Measurements from ENCODE around the gene EPHA2.
"Not testable (repeated sequence)": the region's sequence is repeated elsewhere in the genome, so short reads cannot be mapped to it uniquely, and the experiment has no call there.

The EPHA2 gene

DNA sequence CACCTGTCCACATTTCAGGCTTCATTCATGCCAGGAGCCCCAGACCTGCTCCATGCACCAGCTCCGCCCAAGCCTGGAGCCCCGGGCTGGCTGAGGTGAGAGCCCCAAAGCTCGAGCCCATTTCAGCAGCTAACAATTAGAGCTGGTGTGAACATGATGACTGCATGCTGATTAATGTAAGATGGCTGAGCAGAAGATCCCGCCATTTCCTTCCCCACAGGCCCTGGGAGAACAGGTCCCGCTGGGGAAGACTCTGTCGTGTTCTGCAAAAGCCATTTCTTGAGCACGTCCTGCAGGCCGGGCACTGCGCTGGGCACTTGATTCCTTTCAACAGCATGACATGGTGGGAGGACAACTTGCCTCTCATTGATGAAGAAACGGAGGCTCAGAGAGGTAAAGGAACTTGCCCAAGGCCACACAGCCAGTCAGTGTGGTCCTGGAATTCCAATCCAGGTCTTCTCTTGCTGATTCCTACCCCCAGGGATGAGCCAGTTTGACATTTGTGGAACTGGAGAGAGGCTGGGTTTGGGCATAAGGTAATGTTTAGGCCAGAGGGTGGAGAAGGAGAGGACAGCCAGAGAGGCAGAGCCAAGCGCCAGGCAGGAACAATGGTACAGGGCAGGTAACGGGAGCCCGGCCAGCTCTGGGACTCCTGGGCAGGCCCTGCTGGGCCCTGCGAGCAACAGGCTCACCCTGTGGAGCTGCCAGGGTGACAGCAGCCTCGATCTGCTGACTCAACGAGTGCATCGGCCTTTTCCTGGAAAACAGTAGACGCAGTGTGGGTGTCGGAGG is 28.1 kb upstream of the EPHA2 start:
- no peak for DNase-seq

DNA sequence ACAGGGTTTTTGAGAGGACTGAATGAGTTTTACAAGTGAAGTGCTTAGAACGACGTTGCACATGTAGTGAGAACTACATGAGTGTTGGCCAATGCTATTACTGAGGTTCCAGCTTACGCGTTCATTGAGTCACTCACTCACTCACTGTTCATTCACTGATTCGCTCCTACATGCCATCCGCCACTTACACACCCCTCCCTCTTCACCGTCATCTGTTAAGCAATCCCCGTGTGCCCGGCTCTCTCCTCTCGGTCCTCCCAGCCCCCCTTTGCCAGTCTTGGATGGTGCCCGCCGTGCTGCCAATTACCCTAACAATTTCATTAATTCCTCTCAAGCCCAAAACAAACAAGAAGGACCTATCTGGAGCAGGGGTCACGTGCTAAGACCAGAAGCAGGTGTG is 27.3 kb upstream of the EPHA2 start:
- DNase-seq: no peak

DNA sequence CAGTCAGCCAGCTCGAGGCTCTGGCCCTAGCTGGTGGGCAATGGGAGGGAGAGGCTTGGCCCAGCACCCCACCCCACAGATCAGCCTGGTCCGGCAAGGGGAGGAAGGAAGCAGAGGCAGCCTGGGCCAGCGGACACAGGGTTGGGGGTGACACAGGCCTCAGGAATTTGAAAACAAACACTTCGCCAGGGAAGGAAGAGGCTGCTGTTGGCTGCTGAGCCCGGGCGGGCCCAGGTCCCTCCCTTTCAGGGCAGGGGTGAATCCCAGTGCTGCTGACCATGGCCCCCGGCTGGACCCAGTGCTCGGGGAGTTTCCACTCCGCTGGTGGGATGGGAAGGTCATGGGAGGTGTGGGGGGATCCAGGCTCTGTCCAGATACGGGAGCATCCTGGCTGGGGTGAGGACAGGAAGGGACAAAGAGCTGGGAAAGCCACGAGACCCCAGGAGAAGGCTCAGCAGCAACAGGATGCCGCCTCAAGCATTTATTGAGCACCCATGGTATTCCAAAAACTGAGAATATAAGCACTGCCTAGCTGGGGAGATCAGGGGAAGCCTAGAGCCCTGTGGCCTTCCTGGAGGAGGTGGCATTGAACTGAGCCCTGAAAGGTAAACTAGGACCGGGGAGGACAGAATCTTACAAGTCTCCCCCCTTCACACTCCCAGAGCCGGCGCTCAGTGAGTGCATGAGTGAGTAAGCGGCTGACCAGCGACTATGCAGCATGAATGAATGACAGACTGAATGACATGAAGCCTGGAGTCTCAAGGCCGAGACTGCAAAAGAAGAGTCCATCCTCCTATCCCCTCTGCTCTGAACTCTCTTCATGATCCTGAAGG is 26.2 kb upstream of the EPHA2 start:
- DNase-seq: peak; percentile 74 to 87

DNA sequence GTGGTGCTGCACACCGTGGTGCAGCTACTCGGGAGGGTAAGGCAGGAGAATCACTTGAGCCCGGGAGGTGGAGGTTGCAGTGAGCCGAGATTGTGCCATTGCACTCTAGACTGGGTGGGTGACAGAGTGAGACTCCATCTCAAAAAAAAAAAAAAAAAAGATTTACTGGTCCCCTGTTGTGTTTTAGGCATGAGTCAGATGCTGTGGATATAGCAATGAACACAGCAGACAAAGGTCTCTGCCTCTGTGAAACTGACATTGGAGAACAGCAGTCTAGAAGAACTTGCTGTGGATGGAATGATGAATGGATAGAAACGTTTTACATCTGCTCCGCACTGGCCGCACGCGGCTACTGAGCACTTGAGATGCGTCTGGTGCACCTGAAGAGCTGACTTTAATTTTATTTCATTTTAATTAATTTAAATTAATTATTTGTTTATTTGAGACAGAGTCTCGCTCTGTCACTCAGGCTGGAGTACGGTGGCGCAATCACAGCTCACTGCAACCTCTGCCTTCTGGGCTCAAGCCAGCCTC is 24.5 kb upstream of the EPHA2 start:
- DNase-seq: peak in 1 of 2 experiments; percentile 28

DNA sequence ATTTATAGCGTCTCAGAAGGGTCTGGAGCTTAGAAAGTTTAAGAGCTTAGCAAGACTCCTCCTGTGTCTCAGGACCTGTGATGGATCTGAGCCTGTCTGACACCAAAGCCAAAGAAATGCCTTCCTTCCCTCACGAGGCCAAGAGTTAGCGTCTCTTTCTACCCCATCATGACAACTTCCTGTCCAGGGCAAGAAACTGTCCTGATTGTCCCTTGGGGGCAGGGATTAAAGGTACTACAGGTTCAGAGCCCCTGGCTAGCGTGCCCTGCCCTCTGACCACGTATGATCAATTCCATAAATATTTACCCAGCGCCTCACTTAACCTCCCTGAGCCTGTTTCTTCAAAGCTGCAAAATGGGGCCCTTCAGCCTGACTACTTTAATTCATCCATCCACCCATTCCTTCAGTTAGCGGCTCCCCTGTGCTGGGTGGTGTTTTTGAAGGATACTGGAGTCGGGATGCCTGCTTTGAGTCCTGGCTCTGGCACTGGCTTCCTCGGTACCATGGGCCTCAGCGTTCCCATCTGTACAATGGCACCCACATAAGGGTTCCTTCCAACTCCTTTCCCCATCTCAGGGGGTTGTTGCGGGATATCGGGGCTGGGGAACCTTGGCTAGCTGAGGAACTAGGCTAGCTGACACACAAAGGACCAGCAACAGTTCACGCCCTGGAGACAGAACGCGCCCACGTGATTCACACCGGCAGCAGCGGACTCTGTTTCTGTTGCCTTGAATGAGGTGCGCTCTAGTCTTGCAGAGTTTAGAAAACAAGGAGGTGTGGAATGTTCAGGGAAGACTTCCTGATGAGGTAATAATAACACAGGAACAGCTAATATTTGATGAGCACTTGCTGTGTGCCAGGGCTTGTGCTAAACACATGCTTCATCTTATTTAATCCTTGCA is 23.0 kb upstream of the EPHA2 start:
- DNase-seq: no peak

DNA sequence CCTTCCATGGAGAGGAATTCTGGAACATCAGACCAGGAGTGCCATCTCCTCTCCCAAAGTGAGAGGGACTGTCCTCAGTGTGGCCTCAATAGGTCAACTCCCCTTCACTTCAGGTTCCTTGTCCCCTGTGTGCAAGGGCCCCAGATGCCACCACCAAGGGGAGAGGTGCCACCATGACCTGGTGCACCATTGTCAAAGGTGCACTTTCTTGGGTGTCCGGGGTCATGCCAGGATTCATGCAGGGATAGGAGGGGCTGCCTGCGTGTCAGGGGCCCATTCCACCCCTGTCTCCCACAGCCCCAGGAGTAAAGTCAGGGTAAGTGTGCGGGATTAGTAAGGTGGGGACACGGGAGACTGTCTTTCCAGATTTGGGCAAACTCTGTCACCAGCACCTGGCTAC is 21.4 kb upstream of the EPHA2 start:
- DNase-seq: no peak

DNA sequence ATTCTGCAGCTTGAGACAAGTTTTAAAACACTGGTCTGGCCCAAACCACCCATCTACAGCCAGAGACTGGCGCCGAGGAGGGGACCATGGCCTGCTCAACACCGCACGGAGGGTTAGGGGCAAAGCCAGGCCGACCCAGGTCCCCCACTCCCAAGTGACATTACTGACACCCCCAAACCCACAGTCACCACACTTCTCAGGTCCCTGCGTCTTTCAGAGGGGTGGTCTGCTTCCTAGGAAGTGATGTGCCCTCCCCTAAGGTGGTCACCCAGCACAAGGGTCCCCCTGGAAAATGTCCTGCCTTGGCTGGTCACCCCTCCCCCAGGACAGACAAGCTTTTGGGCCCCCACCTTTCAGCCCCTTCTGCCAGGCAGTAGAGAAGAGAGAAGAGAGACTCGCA is 20.8 kb upstream of the EPHA2 start:
- DNase-seq: no peak

DNA sequence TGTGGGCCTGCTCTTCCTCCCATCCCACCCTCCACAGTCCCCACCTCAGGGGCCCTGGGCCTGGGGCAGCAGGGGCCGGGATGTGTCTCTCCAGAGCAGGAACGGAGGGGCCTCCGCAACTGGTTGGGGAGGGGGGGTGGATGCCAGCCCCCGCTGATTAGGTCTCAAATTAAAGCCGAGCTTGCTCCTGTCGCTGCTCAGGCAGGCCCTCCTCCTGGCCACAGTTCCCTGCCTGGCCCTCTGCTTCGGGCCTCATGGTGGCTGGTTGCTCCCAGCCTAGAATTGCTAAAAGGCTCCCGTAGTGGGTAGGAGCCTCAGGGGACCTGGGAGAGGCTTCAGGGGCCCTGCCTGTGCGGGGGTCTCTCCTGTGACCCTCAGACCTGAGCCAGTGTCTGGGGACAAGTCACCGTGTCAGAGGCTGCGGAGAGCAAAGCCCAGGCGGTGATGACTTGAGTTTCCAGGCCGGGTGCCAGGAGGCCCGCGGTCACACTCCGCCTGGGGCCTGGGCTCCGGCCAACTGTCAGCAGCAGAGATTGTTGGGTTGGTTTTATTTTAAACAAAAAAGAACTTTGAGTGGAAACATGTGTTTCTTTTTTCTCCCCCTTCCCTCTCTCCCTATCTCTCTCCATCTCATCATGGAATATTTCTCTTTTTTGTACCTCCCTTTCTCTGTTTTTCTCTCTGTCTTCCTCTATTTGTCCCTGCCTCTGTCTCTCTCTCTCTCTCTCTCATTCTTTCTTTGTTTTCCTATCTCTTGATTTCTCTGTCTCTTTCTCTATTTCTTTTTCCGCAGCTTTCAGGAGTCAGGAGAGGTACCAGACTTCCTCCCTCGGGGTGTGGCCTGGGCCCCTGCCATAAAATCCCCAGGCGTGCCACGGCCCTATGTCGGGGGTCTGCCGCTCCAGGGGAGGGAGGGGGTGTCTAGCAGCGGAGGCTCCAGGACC is 20.0 kb upstream of the EPHA2 start:
- DNase-seq: peak in 1 of 2 experiments; percentile 70

DNA sequence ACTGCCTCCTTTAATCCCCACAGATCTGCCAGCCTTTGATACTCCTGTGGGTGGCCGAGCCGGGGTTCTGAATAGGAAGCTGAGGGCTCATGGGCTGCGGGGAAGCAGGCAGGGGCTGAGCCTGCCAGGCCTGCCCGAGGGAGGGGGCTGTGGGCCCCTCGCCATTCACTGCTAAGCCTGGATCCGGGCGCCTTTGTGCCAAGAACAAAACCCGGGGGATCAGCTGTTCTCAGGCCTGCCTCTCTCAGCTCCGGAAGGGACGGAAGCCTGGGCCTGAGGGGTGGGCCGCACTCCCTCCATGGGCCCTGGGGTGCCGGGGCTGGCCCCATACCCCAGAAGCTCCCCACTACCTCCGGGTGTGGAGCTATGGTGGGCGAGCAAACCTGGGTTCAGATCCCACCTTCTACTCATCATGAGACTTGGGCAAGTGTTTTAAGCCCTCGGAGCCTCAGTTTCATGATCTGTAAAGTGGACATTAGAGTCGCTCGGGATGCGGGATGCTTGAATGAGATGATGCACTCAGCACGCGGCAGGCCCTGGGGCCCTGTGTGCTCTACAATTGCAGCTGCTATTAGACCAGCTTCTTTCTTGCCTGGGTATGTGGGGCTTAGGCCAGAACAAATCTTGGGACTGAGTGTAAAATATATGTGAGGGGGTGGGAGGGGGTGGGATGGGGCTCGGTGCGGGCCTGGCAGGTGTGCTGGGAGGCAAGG is 19.2 kb upstream of the EPHA2 start:
- no peak for DNase-seq

DNA sequence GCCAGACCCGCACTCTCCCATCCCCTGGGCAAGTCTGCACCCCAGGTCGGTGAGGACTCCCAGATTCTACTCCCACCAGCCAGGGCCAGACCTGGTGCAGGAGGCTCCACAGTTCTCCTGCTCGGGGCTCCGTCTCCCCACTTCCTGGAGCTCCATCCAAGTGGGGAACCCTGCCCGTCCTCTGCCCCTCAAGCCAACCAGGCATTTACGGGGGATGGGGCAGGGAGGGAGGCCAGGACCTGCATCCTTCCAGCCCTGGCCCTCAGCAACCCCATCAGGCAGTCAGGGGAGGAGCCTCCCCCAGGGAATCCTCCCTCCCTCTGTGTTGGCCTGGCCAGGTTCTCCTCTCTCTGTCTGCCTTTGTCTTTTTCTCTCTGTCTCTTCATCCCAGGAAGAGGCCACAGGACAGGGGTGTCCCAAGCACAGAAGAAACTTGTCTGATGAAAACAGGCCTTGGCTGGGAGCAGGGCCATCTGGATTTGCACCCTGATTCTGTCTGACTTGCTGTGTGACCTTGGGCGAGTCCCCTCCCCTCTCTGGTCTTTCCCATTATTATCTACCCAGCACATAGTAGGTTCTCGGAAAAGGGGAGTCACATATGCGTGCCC is 18.5 kb upstream of the EPHA2 start:
- DNase-seq: peak in 1 of 2 experiments; percentile 49

DNA sequence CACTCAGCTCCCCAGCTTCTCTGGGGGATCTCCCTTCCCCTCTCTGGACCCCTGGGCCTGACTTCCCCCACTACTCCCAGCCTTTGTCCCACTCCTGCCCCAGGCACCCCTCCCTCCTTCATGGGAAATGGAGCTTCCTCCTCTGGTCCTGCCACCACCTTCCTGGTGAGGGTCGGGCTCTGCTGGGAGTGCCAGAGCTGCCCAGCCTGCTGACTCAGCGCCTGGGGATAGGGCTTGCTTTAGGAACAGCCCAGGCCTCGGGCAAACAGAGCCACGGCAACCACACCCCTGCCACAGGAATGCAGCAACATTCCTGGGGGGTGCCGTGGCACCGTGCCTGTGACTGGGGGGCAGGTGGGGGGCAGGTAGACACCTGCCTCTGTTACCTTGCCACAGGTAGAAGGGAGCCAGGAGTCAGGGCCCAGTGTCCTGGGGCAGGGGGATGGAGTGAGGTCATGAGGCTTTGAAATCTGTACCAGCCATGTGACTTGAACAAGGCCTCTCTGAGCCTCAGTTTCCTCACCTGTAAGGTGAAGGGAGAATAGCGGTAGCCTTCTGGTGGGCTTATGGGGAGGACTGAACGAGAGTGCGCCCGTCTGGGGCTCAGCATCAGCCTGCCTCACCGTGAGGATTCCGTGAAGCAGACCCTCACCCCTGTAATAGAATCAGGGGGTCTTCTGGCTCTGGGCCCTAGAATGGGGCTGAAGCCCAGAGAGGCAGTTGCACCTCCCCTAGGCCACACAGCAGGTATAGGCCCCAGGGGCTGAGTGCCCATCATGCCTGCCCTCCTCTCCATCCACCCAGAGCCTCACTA is 17.8 kb upstream of the EPHA2 start:
- DNase-seq: peak; percentile 55 to 86

DNA sequence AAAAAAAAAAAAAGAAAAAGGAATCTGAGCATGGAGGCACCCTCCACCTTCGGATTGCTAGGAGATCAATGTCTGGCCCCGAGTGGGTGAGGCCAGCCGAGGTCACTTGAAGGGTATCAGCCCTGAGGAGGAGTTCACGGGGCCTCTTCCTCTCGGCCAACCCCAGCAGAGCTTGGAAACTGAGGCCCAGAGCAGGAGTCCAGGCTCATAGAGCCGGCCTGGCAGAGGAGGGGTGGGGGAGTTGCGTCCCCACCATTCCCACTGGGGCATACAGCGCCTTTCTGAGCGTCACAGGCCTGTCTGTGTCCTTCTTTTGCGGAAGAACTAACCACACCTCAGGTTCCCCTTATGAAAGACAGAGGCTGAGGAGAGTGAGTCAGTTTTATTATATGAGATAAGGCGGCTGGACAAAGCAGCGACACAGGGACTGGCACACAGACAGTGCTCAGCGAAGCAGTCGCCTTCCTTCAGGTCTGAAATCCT is 17.1 kb upstream of the EPHA2 start:
- DNase-seq: peak; percentile 34 to 86

DNA sequence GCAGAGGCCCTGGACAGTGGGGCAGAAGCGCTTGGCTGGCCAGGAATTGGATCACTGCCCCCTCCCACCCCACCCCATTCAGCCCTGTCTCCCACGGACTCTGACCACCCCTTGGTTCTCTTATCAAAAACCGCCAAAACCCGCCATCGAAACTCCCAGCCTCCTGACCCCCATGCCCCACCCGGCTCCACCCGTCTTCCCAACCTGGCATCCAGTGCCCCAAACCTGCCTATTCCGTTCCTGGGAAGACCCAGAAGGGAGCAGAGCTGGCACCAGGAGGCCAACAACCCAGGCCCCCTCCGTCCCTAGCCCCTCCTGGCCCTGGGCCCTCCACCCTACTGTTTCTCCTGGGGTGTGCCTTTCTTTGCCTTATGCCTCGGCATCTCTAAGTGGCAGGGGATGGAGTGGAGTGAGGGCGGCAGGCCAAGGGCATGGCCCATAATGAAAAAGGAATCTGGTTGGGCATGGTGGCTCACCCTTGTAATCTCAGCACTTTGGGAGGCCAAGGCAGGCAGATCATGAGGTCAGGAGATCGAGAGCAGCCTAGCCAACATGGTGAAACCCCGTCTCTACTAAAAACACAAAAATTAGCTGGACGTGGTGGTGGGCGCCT is 16.5 kb upstream of the EPHA2 start:
- no peak for DNase-seq

DNA sequence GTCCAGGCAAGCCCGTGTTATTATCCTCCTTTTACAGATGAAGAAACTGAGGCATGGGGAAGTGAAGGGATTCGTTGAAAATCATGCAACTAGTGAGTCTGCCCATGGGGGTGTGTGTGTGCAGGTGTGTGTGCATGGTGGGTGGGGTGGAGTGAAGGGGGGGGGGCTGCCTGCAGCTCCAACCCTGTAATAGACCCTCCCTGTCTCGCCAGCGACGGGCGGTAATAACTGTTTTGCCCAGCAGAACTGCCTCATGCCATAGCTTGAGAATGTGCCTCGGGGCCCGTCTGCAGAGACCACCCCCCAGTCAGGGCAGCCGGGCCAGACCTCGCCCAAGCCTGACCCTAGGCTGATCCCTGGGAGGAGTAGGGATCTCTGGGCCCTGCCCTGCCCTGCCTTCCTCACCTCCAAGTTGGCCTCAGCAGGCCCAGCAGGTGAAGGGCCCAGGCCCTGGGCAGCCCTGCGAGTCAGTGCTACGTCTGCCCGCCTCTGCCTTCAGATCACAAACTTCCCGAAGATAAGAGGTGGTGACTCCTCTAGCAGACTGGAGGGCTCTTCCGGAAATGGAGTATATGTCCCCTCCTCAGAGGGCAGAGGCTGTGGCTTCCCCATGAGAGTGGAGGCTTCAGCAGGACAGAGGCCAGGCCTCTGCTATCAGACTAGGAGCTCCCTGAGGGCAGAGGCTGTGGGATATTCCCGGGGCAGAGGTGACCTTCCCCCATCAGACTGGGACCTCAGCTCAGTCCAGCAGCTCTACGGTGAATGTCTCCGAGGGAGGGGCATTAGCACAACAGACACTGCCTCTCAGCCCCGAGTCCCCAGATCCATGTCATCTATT is 15.7 kb upstream of the EPHA2 start:
- DNase-seq: no peak

DNA sequence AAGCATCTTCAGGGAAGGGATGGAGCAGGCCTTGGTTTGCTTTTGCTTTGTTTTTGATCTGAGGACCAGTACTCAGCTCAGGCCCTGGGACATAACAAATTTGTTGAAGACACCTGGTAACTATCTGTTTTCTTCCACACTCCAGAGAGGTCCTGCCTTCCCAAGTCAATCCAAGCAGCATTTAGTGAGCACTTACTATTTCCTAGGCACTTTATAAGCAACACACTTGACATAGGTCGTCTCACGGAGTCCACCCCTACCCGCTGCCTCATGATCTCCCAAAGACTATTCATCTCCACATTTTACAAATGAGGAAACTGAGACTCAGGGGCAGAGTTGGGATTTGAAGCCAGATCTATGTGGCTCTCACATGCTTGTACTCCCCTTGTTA is 14.4 kb upstream of the EPHA2 start:
- no peak for DNase-seq

DNA sequence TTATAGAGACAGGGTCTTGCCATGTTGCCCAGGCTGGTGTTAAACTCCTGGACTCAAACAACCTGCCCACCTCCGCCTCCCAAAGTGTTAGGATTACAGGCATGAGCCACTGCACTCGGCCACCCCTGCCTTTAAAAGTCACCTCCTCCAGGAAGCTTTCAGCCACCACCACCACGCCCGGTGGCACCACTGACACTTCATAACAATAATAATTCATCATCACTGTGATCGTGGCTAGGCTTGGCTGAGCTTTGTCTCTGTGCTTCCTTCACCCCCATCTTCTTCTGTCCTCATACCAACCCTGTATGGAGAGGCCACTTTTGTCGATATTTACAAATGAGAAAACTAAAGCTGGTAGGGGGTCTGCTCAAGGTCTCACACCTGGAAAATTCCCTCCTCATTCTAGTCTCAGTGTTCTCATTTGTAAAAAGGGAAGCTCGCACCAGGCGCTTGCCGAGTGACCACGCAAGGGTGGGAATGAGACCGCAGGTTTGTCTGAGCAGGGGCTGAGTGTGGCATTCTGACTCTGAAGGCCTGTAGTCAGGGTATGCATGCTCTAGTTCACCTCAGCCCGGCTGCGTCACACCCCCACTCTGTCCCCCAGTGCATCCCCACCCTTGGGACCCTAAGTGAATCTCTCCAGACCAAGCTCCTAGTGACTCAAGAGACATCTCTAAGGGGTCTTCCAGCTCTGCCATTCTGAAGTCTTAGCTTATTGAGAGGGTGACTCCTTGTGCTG is 12.9 kb upstream of the EPHA2 start:
- DNase-seq: no peak

DNA sequence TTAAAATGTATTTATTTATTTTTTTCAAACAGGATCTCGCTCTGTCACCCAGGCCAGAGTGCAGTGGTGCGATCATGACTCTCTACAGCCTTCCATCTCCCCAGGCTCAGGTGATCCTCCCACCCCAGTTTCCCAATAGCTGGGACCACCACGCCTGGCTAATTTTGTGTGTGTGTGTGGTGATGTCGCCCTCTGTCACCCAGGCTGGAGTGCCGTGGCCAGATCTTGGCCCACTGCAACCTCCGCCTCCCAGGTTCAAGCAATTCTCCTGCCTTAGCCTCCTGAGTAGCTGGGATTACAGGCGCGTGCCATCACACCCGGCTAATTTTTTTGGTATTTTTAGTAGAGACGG is 12.3 kb upstream of the EPHA2 start:
- not testable (repeated sequence) for DNase-seq

Data from SW 1271 (cell line).